Transverse colon (tissue), 4 donors: ENCODE measurements around the gene TXNRD1.

Experiments used
- POLR2A ChIP-seq: fragments of 450-650 bp; IDR thresholded peaks from one replicate; pipeline ENCODE4 v1.6.1; 2016; ENCODE audit warnings: antibody characterized with exemption, mild to moderate bottlenecking, moderate library complexity
- POLR2AphosphoS5 ChIP-seq, 3 donors: sonication (generic); formaldehyde crosslinking; IDR thresholded peaks; one replicate each; pipeline ENCODE4 v1.6.1; 2016; ENCODE audit warnings: antibody characterized with exemption in 3 of 3
- TF ChIP-seq, protein P1 (sequence below), 5 experiments: fragments of 200-600 bp in 3 of 5; fragments of 450-650 bp in 2 of 5; sonication (generic) in 3 of 5; IDR thresholded peaks; 1 replicate in 2 of 5; 2 replicates in 3 of 5; pipeline ENCODE4 v1.5.1; 2016 to 2017; ENCODE audit warnings: antibody characterized with exemption in 5 of 5, inconsistent platforms in 3 of 5, mild to moderate bottlenecking in 2 of 5, moderate library complexity in 1 of 5

DNA sequence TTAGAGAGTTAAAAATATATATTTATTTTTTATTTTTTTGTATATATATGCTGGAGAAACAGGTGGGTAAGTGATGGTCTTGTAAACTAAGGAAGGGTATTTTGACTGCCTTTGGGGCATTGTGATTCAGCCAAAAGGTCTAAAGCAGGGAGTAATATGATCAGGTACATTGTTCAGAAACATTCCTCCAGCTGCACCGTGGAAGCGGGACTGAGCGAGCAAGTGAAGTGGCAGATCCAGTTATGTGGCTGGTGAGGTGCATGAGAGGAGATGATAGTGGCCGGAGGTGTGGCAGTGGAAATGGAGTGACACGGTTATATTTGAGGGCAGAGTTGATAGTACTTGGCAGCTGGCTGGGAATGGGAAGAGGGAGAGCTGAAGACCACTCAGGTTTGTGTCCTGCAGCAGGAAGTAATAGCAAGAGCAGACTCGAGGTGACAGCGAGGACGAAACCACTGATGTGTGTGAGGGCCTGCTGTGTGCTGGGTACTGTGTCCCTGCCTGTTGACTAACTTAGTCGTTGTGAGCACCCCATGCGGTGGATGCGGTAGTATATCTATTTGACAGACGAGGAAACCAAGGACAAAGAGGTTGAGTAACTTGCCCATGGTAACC, 127.2 kb downstream of the TXNRD1 start:
- TF ChIP-seq POLR2AphosphoS5 (IDR thresholded peaks at IDR 0.05), result no peak
- TF ChIP-seq, protein P1, sequence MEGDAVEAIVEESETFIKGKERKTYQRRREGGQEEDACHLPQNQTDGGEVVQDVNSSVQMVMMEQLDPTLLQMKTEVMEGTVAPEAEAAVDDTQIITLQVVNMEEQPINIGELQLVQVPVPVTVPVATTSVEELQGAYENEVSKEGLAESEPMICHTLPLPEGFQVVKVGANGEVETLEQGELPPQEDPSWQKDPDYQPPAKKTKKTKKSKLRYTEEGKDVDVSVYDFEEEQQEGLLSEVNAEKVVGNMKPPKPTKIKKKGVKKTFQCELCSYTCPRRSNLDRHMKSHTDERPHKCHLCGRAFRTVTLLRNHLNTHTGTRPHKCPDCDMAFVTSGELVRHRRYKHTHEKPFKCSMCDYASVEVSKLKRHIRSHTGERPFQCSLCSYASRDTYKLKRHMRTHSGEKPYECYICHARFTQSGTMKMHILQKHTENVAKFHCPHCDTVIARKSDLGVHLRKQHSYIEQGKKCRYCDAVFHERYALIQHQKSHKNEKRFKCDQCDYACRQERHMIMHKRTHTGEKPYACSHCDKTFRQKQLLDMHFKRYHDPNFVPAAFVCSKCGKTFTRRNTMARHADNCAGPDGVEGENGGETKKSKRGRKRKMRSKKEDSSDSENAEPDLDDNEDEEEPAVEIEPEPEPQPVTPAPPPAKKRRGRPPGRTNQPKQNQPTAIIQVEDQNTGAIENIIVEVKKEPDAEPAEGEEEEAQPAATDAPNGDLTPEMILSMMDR (IDR thresholded peaks at IDR 0.05), result no peak
- no peak for TF ChIP-seq POLR2A
